ENCODE data around the gene STAT5B. TPM values are rescaled to one million over a fixed set of nuclear protein-coding genes. Genes with fewer than 3 reads are reported as not detected.

The STAT5B gene
- total and polyA plus RNA-seq, 2 of the 13 experiments (the other 11 are each of a cell fraction or from before 2014, with no cell fraction given), result 21.0 to 42.8 TPM

GRCh38 chr17:42287305-42287976 is 11.2 kb upstream of the STAT5B start (continued):
- TF ChIP-seq SATB2 (CRISPR knock-in tag; IDR thresholded peaks at IDR 0.05) (no peak), ZFYVE20 (CRISPR knock-in tag; IDR thresholded peaks at IDR 0.05; ENCODE audit: borderline replicate concordance, low read depth) (0 out of 2 replicates have a peak, but pooled peaks have one; percentile 2), MEIS2 (CRISPR knock-in tag; IDR thresholded peaks at IDR 0.05) (no peak), ZNF609 (CRISPR knock-in tag; IDR thresholded peaks at IDR 0.05; ENCODE audit: borderline replicate concordance) (no peak), ZNF576 (CRISPR knock-in tag; IDR thresholded peaks at IDR 0.05) (0 out of 2 replicates have a peak, but pooled peaks have one; percentile 48), ZNF235 (CRISPR knock-in tag; IDR thresholded peaks at IDR 0.05; ENCODE audit: borderline replicate concordance) (no peak), ZBTB38 (CRISPR knock-in tag; IDR thresholded peaks at IDR 0.05) (no peak), UBTF (CRISPR knock-in tag; IDR thresholded peaks at IDR 0.05) (no peak), ZNF768 (CRISPR knock-in tag; IDR thresholded peaks at IDR 0.05) (0 out of 2 replicates have a peak, but pooled peaks have one; percentile 24), ZNF10 (CRISPR knock-in tag; IDR thresholded peaks at IDR 0.05; ENCODE audit: borderline replicate concordance, low read depth) (no peak), ZNF850 (CRISPR knock-in tag; conservative IDR thresholded peaks at IDR 0.05) (0 out of 2 replicates have a peak, but pooled peaks have one; percentile 13), HDAC2 (CRISPR knock-in tag; IDR thresholded peaks at IDR 0.05) (no peak), CHD4 (IDR thresholded peaks at IDR 0.05; ENCODE audit: borderline replicate concordance, low read length) (no peak), MLX (CRISPR knock-in tag; IDR thresholded peaks at IDR 0.05) (peak; percentile 45; the same call in 1 of the 2 replicates), ZNF883 (CRISPR knock-in tag; IDR thresholded peaks at IDR 0.05; ENCODE audit: not compliant biosample characterization) (no peak), MYC (CRISPR knock-in tag; IDR thresholded peaks at IDR 0.05; ENCODE audit: borderline replicate concordance) (peak; percentile 47; the same call in 1 of the 2 replicates), THYN1 (CRISPR knock-in tag; IDR thresholded peaks at IDR 0.05; ENCODE audit: borderline replicate concordance, low read depth) (no peak), ERF (CRISPR knock-in tag; IDR thresholded peaks at IDR 0.05) (0 out of 2 replicates have a peak, but pooled peaks have one; percentile 6)
